IPS-NIHi11 (cell line): Measurements from ENCODE around the gene NXPH3.
A peak's percentile ranks its signal among the peaks of the same experiment; 100 is the strongest.

Experiments used
- DNase-seq: peaks from one replicate; pipeline ENCODE4 v3.0.0; 2012; ENCODE audit warnings: mixed read lengths, low spot score

Gene NXPH3

GRCh38 chr17:49576088-49576916, 631 bp downstream of the NXPH3 start:
- DNase-seq = peak; percentile 87

- peak; percentile 43 for DNase-seq
Measured at GRCh38 chr17:49576917-49577649, 1.4 kb downstream of the NXPH3 start.

GRCh38 chr17:49577650-49577934, 1.9 kb downstream of the NXPH3 start:
- no peak for DNase-seq

- DNase-seq = no peak
Measured at GRCh38 chr17:49577963-49578362, 2.3 kb downstream of the NXPH3 start.

GRCh38 chr17:49578414-49578813, 2.7 kb downstream of the NXPH3 start:
- DNase-seq = no peak

- no peak for DNase-seq
Measured at GRCh38 chr17:49578952-49579500, 3.4 kb downstream of the NXPH3 start.

GRCh38 chr17:49579522-49579921, 3.9 kb downstream of the NXPH3 start:
- DNase-seq = no peak

- no peak for DNase-seq
Measured at GRCh38 chr17:49580055-49580721, 4.5 kb downstream of the NXPH3 start.

GRCh38 chr17:49580981-49581647, 5.4 kb downstream of the NXPH3 start:
- DNase-seq = no peak

GRCh38 chr17:49581648-49581998, 6.0 kb downstream of the NXPH3 start:
- no peak for DNase-seq

- DNase-seq = no peak
Measured at GRCh38 chr17:49582055-49582722, 6.5 kb downstream of the NXPH3 start.

- DNase-seq = no peak
Measured at GRCh38 chr17:49582789-49583188, 7.1 kb downstream of the NXPH3 start.

GRCh38 chr17:49583226-49583625, 7.6 kb downstream of the NXPH3 start:
- no peak for DNase-seq

- no peak for DNase-seq
Measured at GRCh38 chr17:49583889-49584288, 8.2 kb downstream of the NXPH3 start.

GRCh38 chr17:49585422-49586027, 9.9 kb downstream of the NXPH3 start:
- peak; percentile 80 for DNase-seq

GRCh38 chr17:49587366-49588073, 11.8 kb downstream of the NXPH3 start:
- no peak for DNase-seq

- no peak for DNase-seq
Measured at GRCh38 chr17:49588312-49588711, 12.6 kb downstream of the NXPH3 start.

GRCh38 chr17:49588726-49589576, 13.3 kb downstream of the NXPH3 start:
- no peak for DNase-seq

- no peak for DNase-seq
Measured at GRCh38 chr17:49589577-49589927, 13.9 kb downstream of the NXPH3 start.

GRCh38 chr17:49590874-49591273, 15.2 kb downstream of the NXPH3 start:
- DNase-seq = no peak
